Measurements from ENCODE around the gene SMIM13. TPM values are rescaled to one million over a fixed set of nuclear protein-coding genes. Genes with fewer than 3 reads are reported as not detected.
A peak's percentile ranks its signal among the peaks of the same experiment; 100 is the strongest.

SMIM13 gene
- polyA plus RNA-seq, 2 of the 4 experiments (the other 2 are of a cell fraction) = 12.7 to 12.8 TPM

GRCh38 chr6:11152581-11152980 is 58.9 kb downstream of the SMIM13 start:
- H3K4me1 ChIP-seq = no peaks in the 10 kb centered on the region
- no peak overlapping the region for H3K27ac ChIP-seq
- DNase-seq (ENCODE audit: low read depth in 1 of 2, low spot score in 1 of 2) = no peak
- POLR2A ChIA-PET = no interaction called here
- H3K4me3 ChIP-seq = no peak overlapping the region
- TF ChIP-seq ATOH8 (CRISPR knock-in tag; IDR thresholded peaks at IDR 0.05; ENCODE audit: low read depth) = no peak
- no peak for TF ChIP-seq FOSB (CRISPR knock-in tag; IDR thresholded peaks at IDR 0.05)
- TF ChIP-seq ZFP36 (IDR thresholded peaks at IDR 0.05; ENCODE audit: borderline replicate concordance, partially characterized antibody) = no peak
- H3K9me3 ChIP-seq = 0 out of 3 replicates have a peak, but pooled peaks cover 4% of the 10 kb centered on the region
- no peak for FAIRE-seq
- ATAC-seq = no peak
- H3K4me2 ChIP-seq = no peak overlapping the region
- CTCF ChIA-PET = interaction anchor here (1.1 to 2.0 kb wide), 4 partner anchors 10 to 344 kb away, joined by 3 to 13 read pairs (median 3); no protein-coding TSS in a partner anchor

DNA sequence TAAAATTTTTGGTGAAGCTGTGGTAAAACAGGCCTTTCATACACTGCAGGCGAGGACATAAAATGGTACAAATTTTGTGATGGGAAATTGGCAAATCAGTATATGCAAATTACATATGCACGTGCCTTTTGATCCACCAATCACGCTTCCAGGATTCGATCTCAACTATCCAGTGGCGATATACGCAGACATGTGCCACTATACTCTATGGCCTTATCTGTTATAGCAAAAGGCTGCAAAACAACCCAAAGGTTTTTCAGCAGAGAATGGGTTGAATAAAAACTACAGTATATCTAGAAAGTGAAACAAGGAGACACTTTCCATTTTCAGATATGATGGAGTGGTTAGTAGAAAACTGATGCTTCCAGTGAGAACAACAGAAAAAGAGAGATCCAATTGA is 59.8 kb downstream of the SMIM13 start:
- no peak for ATAC-seq
- CTCF ChIA-PET = no interaction called here
- no peak for TF ChIP-seq ZFP36 (IDR thresholded peaks at IDR 0.05; ENCODE audit: borderline replicate concordance, partially characterized antibody)
- TF ChIP-seq REST (IDR thresholded peaks at IDR 0.05) = no peak
- no peak for TF ChIP-seq EHF (CRISPR knock-in tag; IDR thresholded peaks at IDR 0.05)
- no peak for TF ChIP-seq POLR2A (IDR thresholded peaks at IDR 0.05; ENCODE audit: low read length)
- no peak for TF ChIP-seq CHD4 (IDR thresholded peaks at IDR 0.05; ENCODE audit: borderline replicate concordance)
- TF ChIP-seq HOXA7 (CRISPR knock-in tag; IDR thresholded peaks at IDR 0.05) = no peak
- no peak for TF ChIP-seq ESRRA (IDR thresholded peaks at IDR 0.05; ENCODE audit: borderline replicate concordance, low read length)
- no peak for TF ChIP-seq KDM1A (IDR thresholded peaks at IDR 0.05; ENCODE audit: low read depth)
- TF ChIP-seq, protein P1, sequence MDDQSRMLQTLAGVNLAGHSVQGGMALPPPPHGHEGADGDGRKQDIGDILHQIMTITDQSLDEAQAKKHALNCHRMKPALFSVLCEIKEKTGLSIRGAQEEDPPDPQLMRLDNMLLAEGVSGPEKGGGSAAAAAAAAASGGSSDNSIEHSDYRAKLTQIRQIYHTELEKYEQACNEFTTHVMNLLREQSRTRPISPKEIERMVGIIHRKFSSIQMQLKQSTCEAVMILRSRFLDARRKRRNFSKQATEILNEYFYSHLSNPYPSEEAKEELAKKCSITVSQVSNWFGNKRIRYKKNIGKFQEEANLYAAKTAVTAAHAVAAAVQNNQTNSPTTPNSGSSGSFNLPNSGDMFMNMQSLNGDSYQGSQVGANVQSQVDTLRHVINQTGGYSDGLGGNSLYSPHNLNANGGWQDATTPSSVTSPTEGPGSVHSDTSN (IDR thresholded peaks at IDR 0.05) = no peak
- TF ChIP-seq HES2 (IDR thresholded peaks at IDR 0.05) = no peak
- no peak for TF ChIP-seq HOXB13 (CRISPR knock-in tag; IDR thresholded peaks at IDR 0.05; ENCODE audit: low read depth)
- no peak overlapping the region for H3K4me3 ChIP-seq
- peak overlapping the region in 1 of 2 experiments; percentile 16; a peak in 1 of 6 replicates for H3K27ac ChIP-seq
- no peaks in the 10 kb centered on the region for H3K4me1 ChIP-seq
- H3K9me3 ChIP-seq = 0 out of 3 replicates have a peak, but pooled peaks cover 4% of the 10 kb centered on the region
- POLR2A ChIA-PET = no interaction called here
- H3K4me2 ChIP-seq = no peak overlapping the region
- no peak for DNase-seq (ENCODE audit: low read depth in 1 of 2, low spot score in 1 of 2)
- WGBS (ENCODE audit: missing lambda C conversion rate) = 92% methylated on average over 6 of the region's 6 CpGs
- no peak for FAIRE-seq

DNA sequence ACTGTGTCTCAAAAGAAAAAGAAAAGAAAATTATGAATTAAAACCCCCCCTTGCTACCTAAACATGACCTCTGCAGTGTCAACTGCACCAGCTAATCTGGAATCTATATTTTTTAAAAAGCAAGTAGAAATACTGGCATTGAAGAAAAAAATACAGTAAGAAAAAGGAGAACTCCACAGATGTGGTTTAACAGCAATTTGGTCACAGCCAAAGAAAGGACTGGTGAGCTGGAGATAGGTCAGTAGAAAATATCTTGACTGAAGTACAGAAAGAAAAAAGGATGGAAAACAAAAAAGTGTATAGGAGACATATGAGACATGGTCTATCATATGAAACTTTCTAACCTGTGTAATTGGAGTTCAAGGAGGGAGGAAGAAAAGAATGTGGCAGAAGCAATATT is 62.0 kb downstream of the SMIM13 start:
- peaks cover 8% of the 10 kb centered on the region; the same call in 1 of the 3 replicates for H3K9me3 ChIP-seq
- ChIA-PET CTCF (interaction anchor here (1.4 to 1.7 kb wide), 2 partner anchors 16 to 341 kb away, joined by 5 to 6 read pairs; no protein-coding TSS in a partner anchor), POLR2A (no interaction called here)
- no peak overlapping the region for H3K27ac ChIP-seq
- no peak overlapping the region for H3K4me2 ChIP-seq
- DNase-seq (ENCODE audit: low read depth in 1 of 2, low spot score in 1 of 2) = no peak
- no peak overlapping the region for H3K4me3 ChIP-seq
- no peak for ATAC-seq
- FAIRE-seq = no peak
- no peaks in the 10 kb centered on the region for H3K4me1 ChIP-seq
- TF ChIP-seq REST (IDR thresholded peaks at IDR 0.05) = no peak
- TF ChIP-seq, protein P2, sequence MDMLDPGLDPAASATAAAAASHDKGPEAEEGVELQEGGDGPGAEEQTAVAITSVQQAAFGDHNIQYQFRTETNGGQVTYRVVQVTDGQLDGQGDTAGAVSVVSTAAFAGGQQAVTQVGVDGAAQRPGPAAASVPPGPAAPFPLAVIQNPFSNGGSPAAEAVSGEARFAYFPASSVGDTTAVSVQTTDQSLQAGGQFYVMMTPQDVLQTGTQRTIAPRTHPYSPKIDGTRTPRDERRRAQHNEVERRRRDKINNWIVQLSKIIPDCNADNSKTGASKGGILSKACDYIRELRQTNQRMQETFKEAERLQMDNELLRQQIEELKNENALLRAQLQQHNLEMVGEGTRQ (IDR thresholded peaks at IDR 0.05) = no peak
- TF ChIP-seq RAD21 (conservative IDR thresholded peaks at IDR 0.05 in 1 of 2, IDR thresholded peaks at IDR 0.05 in 1 of 2) = no peak
- TF ChIP-seq, protein P3, sequence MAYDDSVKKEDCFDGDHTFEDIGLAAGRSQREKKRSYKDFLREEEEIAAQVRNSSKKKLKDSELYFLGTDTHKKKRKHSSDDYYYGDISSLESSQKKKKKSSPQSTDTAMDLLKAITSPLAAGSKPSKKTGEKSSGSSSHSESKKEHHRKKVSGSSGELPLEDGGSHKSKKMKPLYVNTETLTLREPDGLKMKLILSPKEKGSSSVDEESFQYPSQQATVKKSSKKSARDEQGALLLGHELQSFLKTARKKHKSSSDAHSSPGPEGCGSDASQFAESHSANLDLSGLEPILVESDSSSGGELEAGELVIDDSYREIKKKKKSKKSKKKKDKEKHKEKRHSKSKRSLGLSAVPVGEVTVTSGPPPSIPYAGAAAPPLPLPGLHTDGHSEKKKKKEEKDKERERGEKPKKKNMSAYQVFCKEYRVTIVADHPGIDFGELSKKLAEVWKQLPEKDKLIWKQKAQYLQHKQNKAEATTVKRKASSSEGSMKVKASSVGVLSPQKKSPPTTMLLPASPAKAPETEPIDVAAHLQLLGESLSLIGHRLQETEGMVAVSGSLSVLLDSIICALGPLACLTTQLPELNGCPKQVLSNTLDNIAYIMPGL (CRISPR knock-in tag; IDR thresholded peaks at IDR 0.05; ENCODE audit: borderline replicate concordance) = no peak
- no peak for TF ChIP-seq HES2 (IDR thresholded peaks at IDR 0.05)
- TF ChIP-seq RNF2 (IDR thresholded peaks at IDR 0.05; ENCODE audit: borderline replicate concordance, low read depth) = no peak
- no peak for TF ChIP-seq MAX (IDR thresholded peaks at IDR 0.05)

Data from A549 (cell line).